T-cell (primary cell): ENCODE measurements around the gene LHFPL2. TPM values are rescaled to one million over a fixed set of nuclear protein-coding genes. Genes with fewer than 3 reads are reported as not detected.

ENCODE experiments used
- ATAC-seq, 4 experiments: fragments of 200-7000 bp in 3 of 4; fragments of 150-1000 bp in 1 of 4; cut with Tn5 transposase; replicated peaks in 1 of 4; 1 replicate in 3 of 4; 2 replicates in 1 of 4; pipeline ENCODE4 v1.10.0; 2021; ENCODE audit warnings: moderate library complexity in 3 of 4, mild to moderate bottlenecking in 2 of 4, moderate number of reproducible peaks in 1 of 4
- CTCF ChIA-PET, 2 donors: fragments of 300-600 bp; sonication (Branson Sonifier 250); formaldehyde crosslinking; loops; one replicate each; lab custom pipeline; 2022; ENCODE audit warnings: antibody characterized with exemption in 2 of 2; lab: Charles Lee
- POLR2A ChIA-PET, 2 donors: fragments of 300-600 bp; sonication (Branson Sonifier 250); formaldehyde crosslinking; loops; one replicate each; lab custom pipeline; 2022; ENCODE audit warnings: antibody characterized with exemption in 2 of 2; lab: Charles Lee
- DNase-seq, 35 experiments: peaks; one replicate each; pipeline versions ENCODE4 v3.0.0 to v3.0.0-alpha.2; 2013 to 2023
- H3K27ac ChIP-seq: one replicate; pipeline ENCODE4 v1.5.1; 2013; ENCODE audit warnings: low read length
- H3K27me3 ChIP-seq, 2 experiments: replicated peaks in 1 of 2; 1 replicate in 1 of 2; 2 replicates in 1 of 2; pipeline versions ENCODE4 v1.6.1 to v1.7.0; 2013; ENCODE audit warnings: low read length in 1 of 2, mixed read lengths in 1 of 2; ENCODE audit not compliant: control insufficient read depth in 2 of 2, insufficient read depth in 2 of 2; ENCODE audit errors: extremely low read depth in 1 of 2
- H3K36me3 ChIP-seq, 2 donors: 1 replicate in 1 of 2; 2 replicates in 1 of 2; pipeline versions ENCODE4 v1.6.1 to v1.7.0; 2013; ENCODE audit warnings: low read length in 1 of 2; ENCODE audit not compliant: control insufficient read depth in 2 of 2, insufficient read depth in 1 of 2; ENCODE audit errors: extremely low read depth in 1 of 2
- H3K4me1 ChIP-seq, 2 experiments: 1 replicate in 1 of 2; 2 replicates in 1 of 2; pipeline versions ENCODE4 v1.6.1 to v1.7.0; 2013; ENCODE audit warnings: low read length in 2 of 2, mixed read lengths in 1 of 2; ENCODE audit not compliant: insufficient read depth in 2 of 2, control insufficient read depth in 1 of 2; ENCODE audit errors: extremely low read depth in 1 of 2
- H3K4me3 ChIP-seq, 2 donors: 1 replicate in 1 of 2; 2 replicates in 1 of 2; pipeline versions ENCODE4 v1.5.1 to v1.7.0; 2013; ENCODE audit warnings: mild to moderate bottlenecking in 2 of 2, low read length in 1 of 2, moderate library complexity in 1 of 2; ENCODE audit not compliant: control insufficient read depth in 1 of 2; ENCODE audit errors: extremely low read depth in 1 of 2
- H3K9me3 ChIP-seq: 2 replicates; pipeline ENCODE4 v1.7.0; 2013
- H3K27ac Mint-ChIP-seq, 2 donors: one replicate each; pipeline ENCODE4 v1.8.0; 2020 to 2021; ENCODE audit warnings: mild to moderate bottlenecking in 2 of 2, mixed read lengths in 2 of 2
- H3K27me3 Mint-ChIP-seq, 2 donors: one replicate each; pipeline ENCODE4 v1.8.0; 2021 to 2022; ENCODE audit warnings: mixed read lengths in 2 of 2
- H3K36me3 Mint-ChIP-seq: one replicate; pipeline ENCODE4 v1.8.0; 2021; ENCODE audit warnings: mixed read lengths
- H3K4me1 Mint-ChIP-seq, 3 donors: one replicate each; pipeline ENCODE4 v1.8.0; 2020 to 2022; ENCODE audit warnings: mixed read lengths in 3 of 3, mild to moderate bottlenecking in 1 of 3
- H3K4me3 Mint-ChIP-seq, 3 donors: one replicate each; pipeline ENCODE4 v1.8.0; 2020 to 2022; ENCODE audit warnings: mild to moderate bottlenecking in 3 of 3, mixed read lengths in 3 of 3, moderate library complexity in 3 of 3
- H3K9me3 Mint-ChIP-seq, 3 donors: one replicate each; pipeline ENCODE4 v1.8.0; 2020 to 2022; ENCODE audit warnings: mixed read lengths in 3 of 3
- WGBS: methylation state at CpG from one replicate; pipeline ENCODE4 v1.1.5; 2013; ENCODE audit warnings: missing lambda C conversion rate; ENCODE audit not compliant: insufficient coverage; 5-methylcytosine and 5-hydroxymethylcytosine counted together
- total RNA-seq, 35 experiments: library from RNA in 6 of 35; stranded (reverse) in 6 of 35; fragments of 120-200 nt in 1 of 35; gene quantifications; one replicate each; pipeline versions ENCODE4 v1.2.1 to v1.2.4 and lab custom pipeline; 2013 to 2026

Gene LHFPL2
- total RNA-seq, 5 donors from 2014 or later (not counting 1 experiment from before 2014, with no cell fraction given) = 0.19 to 1.9 (median 0.82) TPM

DNA sequence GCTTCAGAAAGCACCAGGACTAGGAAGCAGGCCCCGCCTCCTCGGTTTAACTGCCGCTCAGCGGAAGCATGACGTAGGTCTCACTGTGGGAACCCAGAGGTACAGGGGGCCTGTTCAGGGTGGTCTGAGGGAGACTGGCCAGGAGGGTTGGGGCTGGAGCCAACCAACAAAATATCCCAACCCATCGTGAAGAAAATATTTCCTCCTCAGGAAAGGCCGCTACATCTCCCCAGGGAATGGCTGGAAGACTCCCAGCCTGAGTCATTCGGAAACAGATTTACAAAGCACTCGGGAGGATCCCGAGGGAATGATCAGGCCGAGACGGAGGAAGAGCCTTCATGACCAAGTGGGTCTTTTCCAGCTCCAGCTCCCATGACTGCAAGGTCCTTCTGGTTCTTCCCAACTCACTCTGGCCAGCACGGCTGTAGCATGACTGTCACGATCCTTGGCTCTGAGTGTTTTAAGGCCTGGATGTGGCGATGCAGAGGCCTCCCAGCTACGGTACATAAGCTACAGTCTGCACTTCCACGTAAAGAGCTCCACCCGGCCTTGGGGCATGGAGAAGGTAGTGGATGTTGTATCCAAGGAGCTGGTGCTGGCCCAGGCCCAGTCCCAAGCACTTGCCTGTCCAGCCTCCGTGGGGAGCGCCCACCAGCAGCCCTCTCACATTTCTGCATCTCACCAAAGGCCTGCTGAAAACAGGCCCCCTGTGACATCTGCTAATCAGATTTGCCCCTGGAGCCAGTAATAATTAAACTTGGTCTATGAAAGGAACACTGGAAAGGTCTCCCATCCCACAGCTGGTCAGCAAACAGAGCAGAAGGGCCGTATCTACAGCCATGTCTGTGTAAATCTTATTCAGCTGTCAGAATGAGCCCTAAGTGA lies 100.6 kb downstream of the LHFPL2 start:
- H3K4me1 Mint-ChIP-seq = peaks cover 0 to under 1% (median under 1%) of the 10 kb centered on the region in 3 donors
- no peak overlapping the region for H3K27ac Mint-ChIP-seq
- WGBS = 86% methylated on average over 13 of the region's 21 CpGs
- DNase-seq (no peak), ATAC-seq (no peak)
- Histone ChIP-seq H3K27me3 (peaks cover 0 to 4% of the 10 kb centered on the region in 2 experiments), H3K4me1 (peaks cover 0 to under 1% of the 10 kb centered on the region in 2 experiments), H3K27ac (no peak overlapping the region), H3K9me3 (no peaks in the 10 kb centered on the region), H3K4me3 (no peak overlapping the region), H3K36me3 (no peaks in the 10 kb centered on the region)
- no peaks in the 10 kb centered on the region for H3K36me3 Mint-ChIP-seq
- CTCF ChIA-PET = no interaction called here
- no peak overlapping the region for H3K4me3 Mint-ChIP-seq
- POLR2A ChIA-PET = no interaction called here
- no peaks in the 10 kb centered on the region for H3K27me3 Mint-ChIP-seq
- no peaks in the 10 kb centered on the region for H3K9me3 Mint-ChIP-seq

GRCh38 chr5:78547183-78547582 lies 101.4 kb downstream of the LHFPL2 start:
- DNase-seq = no peak
- 57% methylated on average over 5 of the region's 5 CpGs for WGBS
- Histone ChIP-seq H3K27ac (no peak overlapping the region), H3K4me3 (no peak overlapping the region), H3K4me1 (no peaks in the 10 kb centered on the region), H3K36me3 (no peaks in the 10 kb centered on the region), H3K27me3 (peaks cover 0 to 7% of the 10 kb centered on the region in 2 experiments), H3K9me3 (no peaks in the 10 kb centered on the region)
- no peak overlapping the region for H3K4me3 Mint-ChIP-seq
- ATAC-seq = no peak
- H3K27ac Mint-ChIP-seq = no peak overlapping the region
- no peaks in the 10 kb centered on the region for H3K9me3 Mint-ChIP-seq
- peaks cover 0 to 3% of the 10 kb centered on the region in 2 donors for H3K27me3 Mint-ChIP-seq
- CTCF ChIA-PET = interaction anchor here in 1 of 2 donors (0.6 kb wide), 1 partner anchor 36 kb away, joined by 5 read pairs; no protein-coding TSS in a partner anchor
- no peaks in the 10 kb centered on the region for H3K4me1 Mint-ChIP-seq
- POLR2A ChIA-PET = no interaction called here
- H3K36me3 Mint-ChIP-seq = no peaks in the 10 kb centered on the region

- WGBS = 66% methylated on average over 3 of the region's 8 CpGs
- Histone ChIP-seq H3K27ac (no peak overlapping the region), H3K36me3 (no peaks in the 10 kb centered on the region), H3K4me1 (no peaks in the 10 kb centered on the region), H3K9me3 (no peaks in the 10 kb centered on the region), H3K27me3 (peaks cover 0 to 9% of the 10 kb centered on the region in 2 experiments), H3K4me3 (no peak overlapping the region)
- POLR2A ChIA-PET = no interaction called here
- Mint-ChIP-seq H3K4me3 (no peak overlapping the region), H3K27ac (no peak overlapping the region), H3K36me3 (no peaks in the 10 kb centered on the region), H3K4me1 (no peaks in the 10 kb centered on the region), H3K9me3 (no peaks in the 10 kb centered on the region), H3K27me3 (peaks cover 0 to 3% of the 10 kb centered on the region in 2 donors)
- DNase-seq (no peak), ATAC-seq (no peak)
- CTCF ChIA-PET = interaction anchor here in 1 of 2 donors (0.6 kb wide), 1 partner anchor 36 kb away, joined by 5 read pairs; no protein-coding TSS in a partner anchor
Observed at GRCh38 chr5:78546276-78546996, 102.1 kb downstream of the LHFPL2 start.

DNA sequence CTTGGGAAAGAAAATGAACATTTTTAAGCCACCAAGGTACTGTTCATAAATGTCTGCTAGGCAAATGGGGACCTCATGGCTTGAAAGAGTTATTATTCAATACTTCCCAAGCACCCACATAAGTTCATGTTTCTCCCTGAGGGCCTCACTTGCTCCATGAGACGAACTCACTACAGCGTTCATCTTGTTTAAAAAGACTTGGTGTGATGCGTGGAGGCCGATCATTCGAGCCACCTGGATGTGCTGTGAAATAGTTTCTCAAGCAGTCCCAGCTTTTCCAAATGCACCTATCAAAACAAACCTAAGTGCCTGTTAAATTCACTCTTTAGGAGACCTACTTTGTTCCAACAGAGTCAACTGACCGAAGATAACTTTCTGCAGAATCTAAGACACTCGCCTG lies 103.2 kb downstream of the LHFPL2 start:
- no peaks in the 10 kb centered on the region for H3K4me1 ChIP-seq
- no peak for ATAC-seq

DNA sequence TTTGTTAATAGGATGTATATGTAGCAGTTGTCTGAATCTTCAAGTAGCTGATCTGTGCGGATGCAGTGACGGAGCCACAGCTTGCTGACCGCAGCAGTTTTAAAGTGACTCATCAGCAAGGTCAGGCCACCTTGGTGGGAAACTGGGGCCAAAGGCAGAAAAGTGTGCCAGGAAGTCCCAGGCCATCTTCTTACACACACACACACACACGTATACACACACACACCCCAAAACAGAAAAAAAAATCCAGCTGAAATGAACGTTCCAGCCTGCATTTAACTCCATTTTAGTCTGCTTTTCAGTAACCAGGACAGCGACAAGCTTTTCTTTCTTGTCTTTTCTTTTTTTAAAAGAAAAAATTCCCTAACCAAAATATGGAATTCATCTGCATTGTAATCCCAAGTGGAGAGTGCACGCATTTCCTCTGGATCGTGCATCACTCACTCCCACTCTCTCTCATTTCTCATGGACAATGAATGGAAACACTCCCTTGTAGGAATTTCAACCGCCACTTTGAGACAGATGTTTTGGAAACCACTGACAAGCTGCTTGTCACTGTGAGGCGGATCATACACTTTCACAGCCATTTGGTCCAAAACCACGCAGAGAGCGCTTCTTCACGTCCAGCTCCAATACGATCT lies 103.9 kb downstream of the LHFPL2 start:
- H3K4me1 Mint-ChIP-seq = no peaks in the 10 kb centered on the region
- no peaks in the 10 kb centered on the region for H3K9me3 Mint-ChIP-seq
- ChIA-PET POLR2A (no interaction called here), CTCF (no interaction called here)
- DNase-seq = no peak
- ATAC-seq = no peak
- H3K36me3 ChIP-seq = no peaks in the 10 kb centered on the region
- H3K4me3 Mint-ChIP-seq = no peak overlapping the region
- H3K4me3 ChIP-seq = no peak overlapping the region
- 72% methylated on average over 14 of the region's 14 CpGs for WGBS
- no peaks in the 10 kb centered on the region for H3K4me1 ChIP-seq
- H3K36me3 Mint-ChIP-seq = no peaks in the 10 kb centered on the region
- H3K27ac Mint-ChIP-seq = no peak overlapping the region
- no peaks in the 10 kb centered on the region for H3K9me3 ChIP-seq
- H3K27ac ChIP-seq = no peak overlapping the region
- peaks cover 0 to 3% of the 10 kb centered on the region in 2 donors for H3K27me3 Mint-ChIP-seq
- H3K27me3 ChIP-seq = peaks cover 0 to 13% of the 10 kb centered on the region in 2 experiments

More for the DNA sequence above, 103.2 kb downstream of the LHFPL2 start:
- CTCF ChIA-PET = no interaction called here
- no peak overlapping the region for H3K27ac Mint-ChIP-seq
- no peaks in the 10 kb centered on the region for H3K9me3 Mint-ChIP-seq
- POLR2A ChIA-PET = no interaction called here
- no peaks in the 10 kb centered on the region for H3K4me1 Mint-ChIP-seq
- peaks cover 0 to 3% of the 10 kb centered on the region in 2 donors for H3K27me3 Mint-ChIP-seq
- H3K36me3 Mint-ChIP-seq = no peaks in the 10 kb centered on the region
- 89% methylated on average over 3 of the region's 7 CpGs for WGBS
- H3K4me3 ChIP-seq = no peak overlapping the region
- DNase-seq = no peak
- no peaks in the 10 kb centered on the region for H3K9me3 ChIP-seq
- peaks cover 0 to 12% of the 10 kb centered on the region in 2 experiments for H3K27me3 ChIP-seq
- no peak overlapping the region for H3K27ac ChIP-seq
- no peak overlapping the region for H3K4me3 Mint-ChIP-seq
- H3K36me3 ChIP-seq = no peaks in the 10 kb centered on the region

GRCh38 chr5:78543916-78544315 lies 104.7 kb downstream of the LHFPL2 start:
- WGBS = 50% methylated on average over 1 of the region's 1 CpG
- H3K36me3 Mint-ChIP-seq = no peaks in the 10 kb centered on the region
- ATAC-seq = no peak

More at GRCh38 chr5:78543916-78544315, 104.7 kb downstream of the LHFPL2 start:
- Histone ChIP-seq H3K4me3 (no peak overlapping the region), H3K4me1 (no peaks in the 10 kb centered on the region), H3K27ac (no peak overlapping the region), H3K9me3 (no peaks in the 10 kb centered on the region), H3K36me3 (no peaks in the 10 kb centered on the region), H3K27me3 (peaks cover 0 to 13% of the 10 kb centered on the region in 2 experiments)
- no peak for DNase-seq
- CTCF ChIA-PET = no interaction called here
- Mint-ChIP-seq H3K4me3 (no peak overlapping the region), H3K27me3 (peaks cover 0 to 3% of the 10 kb centered on the region in 2 donors), H3K9me3 (no peaks in the 10 kb centered on the region), H3K27ac (no peak overlapping the region), H3K4me1 (no peaks in the 10 kb centered on the region)
- POLR2A ChIA-PET = no interaction called here
